Mucosa of rectum (tissue), 2 donors: ENCODE results near the gene SFMBT1.

Source experiments
- H3K27ac ChIP-seq, 2 donors: one replicate each; pipeline ENCODE4 v1.7.0; 2013; ENCODE audit warnings: inconsistent platforms in 2 of 2, low read depth in 2 of 2, low read length in 2 of 2
- H3K27me3 ChIP-seq, 2 donors: one replicate each; pipeline ENCODE4 v1.7.0; 2013; ENCODE audit warnings: low read length in 2 of 2; ENCODE audit not compliant: control insufficient read depth in 2 of 2, insufficient read depth in 2 of 2
- H3K36me3 ChIP-seq, 2 donors: one replicate each; pipeline ENCODE4 v1.7.0; 2013; ENCODE audit warnings: low read length in 2 of 2; ENCODE audit not compliant: control insufficient read depth in 2 of 2, insufficient read depth in 2 of 2
- H3K4me1 ChIP-seq, 2 donors: one replicate each; pipeline ENCODE4 v1.7.0; 2013; ENCODE audit warnings: low read length in 2 of 2, mild to moderate bottlenecking in 1 of 2; ENCODE audit not compliant: control insufficient read depth in 2 of 2, insufficient read depth in 2 of 2
- H3K4me3 ChIP-seq, 2 donors: one replicate each; pipeline ENCODE4 v1.7.0; 2013; ENCODE audit warnings: low read length in 2 of 2
- H3K9ac ChIP-seq, 2 donors: one replicate each; pipeline ENCODE4 v1.7.0; 2013; ENCODE audit warnings: low read length in 2 of 2, low read depth in 1 of 2, mild to moderate bottlenecking in 1 of 2
- H3K9me3 ChIP-seq, 2 donors: one replicate each; pipeline ENCODE4 v1.7.0; 2013; ENCODE audit warnings: low read length in 2 of 2; ENCODE audit not compliant: control insufficient read depth in 2 of 2
- donor health status: healthy.
- donor health status: Normal muscosa, but diverticular disease.

SFMBT1 gene

DNA sequence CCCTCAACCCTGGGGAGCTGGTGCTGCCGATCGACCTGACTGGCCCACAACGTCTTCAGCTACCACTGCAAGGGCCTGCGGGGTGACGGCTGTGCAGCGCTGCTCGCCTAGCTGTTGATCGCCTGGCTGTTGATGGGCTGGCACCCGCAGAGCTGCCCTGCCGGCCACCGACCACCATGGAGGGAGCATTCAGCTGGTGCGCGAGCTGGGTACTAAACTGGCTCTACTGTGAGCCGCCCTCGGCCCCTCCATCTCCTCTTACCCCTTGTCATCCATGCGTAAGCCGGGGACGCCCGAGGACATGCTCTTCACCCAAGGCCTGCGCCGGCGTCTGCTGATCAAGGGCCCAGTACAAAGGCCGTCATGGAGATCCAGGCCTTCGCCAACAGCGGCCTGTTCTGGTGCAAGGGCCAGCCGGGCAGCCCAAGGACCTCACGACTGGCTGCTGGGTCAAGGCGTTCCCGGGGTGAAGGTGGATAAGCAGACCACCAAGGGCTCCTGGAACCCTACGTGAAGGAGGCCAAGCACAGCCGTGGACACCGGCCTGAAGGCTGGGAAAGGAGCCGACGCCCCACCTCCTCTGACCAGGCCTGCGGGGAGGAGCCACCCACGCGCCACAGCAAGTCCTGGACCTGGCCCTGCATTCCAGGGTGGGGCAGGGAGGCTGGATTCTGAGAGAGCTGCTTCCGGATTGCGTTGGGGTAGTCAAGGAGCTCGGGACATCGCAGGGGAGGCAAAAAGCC is 46.9 kb downstream of the SFMBT1 start:
- H3K4me1 ChIP-seq: no peaks in the 10 kb centered on the region
- H3K9ac ChIP-seq: no peak overlapping the region
- H3K36me3 ChIP-seq: no peaks in the 10 kb centered on the region
- no peaks in the 10 kb centered on the region for H3K9me3 ChIP-seq
- no peaks in the 10 kb centered on the region for H3K27me3 ChIP-seq
- no peak overlapping the region for H3K4me3 ChIP-seq
- H3K27ac ChIP-seq: no peak overlapping the region

- Histone ChIP-seq H3K27ac (no peak overlapping the region), H3K4me1 (no peaks in the 10 kb centered on the region), H3K36me3 (no peaks in the 10 kb centered on the region), H3K9ac (no peak overlapping the region), H3K4me3 (no peak overlapping the region), H3K27me3 (no peaks in the 10 kb centered on the region), H3K9me3 (no peaks in the 10 kb centered on the region)
Measured at GRCh38 chr3:52990637-52991036, 55.2 kb downstream of the SFMBT1 start.

- H3K4me3 ChIP-seq: no peak overlapping the region
- no peaks in the 10 kb centered on the region for H3K36me3 ChIP-seq
- peaks cover 3 to 8% of the 10 kb centered on the region in 2 donors for H3K4me1 ChIP-seq
- no peak overlapping the region for H3K9ac ChIP-seq
- H3K27ac ChIP-seq: no peak overlapping the region
- H3K9me3 ChIP-seq: no peaks in the 10 kb centered on the region
- no peaks in the 10 kb centered on the region for H3K27me3 ChIP-seq
Measured at GRCh38 chr3:52986938-52987337, 58.9 kb downstream of the SFMBT1 start.

DNA sequence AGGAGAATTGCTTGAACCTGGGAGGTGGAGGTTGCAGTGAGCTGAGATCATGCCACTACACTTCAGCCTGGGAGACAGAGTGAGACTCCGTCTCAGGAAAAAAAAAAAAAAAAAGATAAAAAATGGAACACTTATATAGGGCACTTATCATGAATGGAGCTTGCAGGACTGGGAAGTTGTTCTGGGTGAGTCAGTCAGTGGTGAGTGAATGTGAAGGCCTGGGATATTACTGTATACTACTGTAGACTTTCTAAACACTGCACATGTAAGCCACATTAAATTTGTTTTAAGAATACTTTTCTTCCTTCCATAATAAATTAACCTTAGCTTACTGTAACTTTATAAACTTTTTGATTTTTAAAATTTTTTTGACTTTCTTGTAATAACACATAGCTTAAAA is 59.8 kb downstream of the SFMBT1 start:
- no peaks in the 10 kb centered on the region for H3K36me3 ChIP-seq
- no peaks in the 10 kb centered on the region for H3K27me3 ChIP-seq
- H3K27ac ChIP-seq: no peak overlapping the region
- no peak overlapping the region for H3K9ac ChIP-seq
- H3K9me3 ChIP-seq: no peaks in the 10 kb centered on the region
- H3K4me3 ChIP-seq: no peak overlapping the region
- peaks cover 3 to 8% of the 10 kb centered on the region in 2 donors for H3K4me1 ChIP-seq

DNA sequence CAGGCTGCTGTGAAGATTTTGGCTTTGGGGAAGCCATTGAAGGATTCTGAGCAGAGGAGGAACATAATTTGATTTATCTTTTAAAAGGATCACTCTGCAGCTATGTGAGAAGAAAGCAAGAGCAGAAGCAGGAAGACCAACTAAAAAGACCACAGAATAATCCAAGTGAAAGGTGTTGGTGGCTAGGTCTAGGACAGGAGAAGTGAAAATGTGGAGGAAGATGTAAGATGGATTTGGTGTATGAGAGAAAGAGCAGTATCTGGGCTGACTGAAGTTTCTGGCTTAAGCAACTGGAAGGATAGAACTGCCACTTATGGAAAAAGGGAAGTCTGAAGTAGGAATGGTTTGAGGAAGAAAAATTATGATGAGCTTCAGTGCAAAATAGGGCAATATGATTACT is 62.0 kb downstream of the SFMBT1 start:
- Histone ChIP-seq H3K27ac (peak overlapping the region; percentile 38 to 58), H3K9ac (no peak overlapping the region)

DNA sequence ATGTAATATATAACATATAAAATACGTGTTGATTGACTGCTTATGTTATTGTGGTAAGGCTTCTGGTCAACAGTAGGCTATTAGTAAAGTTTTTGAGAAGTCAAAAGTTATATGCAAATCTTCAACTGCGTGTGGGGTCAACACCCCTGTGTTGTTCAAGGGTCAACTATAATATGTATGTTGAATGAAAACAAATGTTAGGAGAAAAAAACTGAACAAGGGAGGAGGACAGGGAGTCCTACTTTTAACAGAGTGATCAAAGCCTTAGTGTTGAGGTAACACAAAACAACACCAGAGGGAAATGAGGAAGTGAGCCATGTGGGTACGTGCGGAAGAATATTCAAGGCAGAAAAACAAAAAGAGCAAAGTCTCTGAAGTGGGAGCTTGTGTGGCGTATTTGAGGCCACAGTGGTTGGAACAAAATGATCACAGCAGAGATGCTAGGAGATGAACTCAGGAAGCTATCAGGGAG is 62.5 kb downstream of the SFMBT1 start:
- Histone ChIP-seq H3K27me3 (no peaks in the 10 kb centered on the region), H3K9me3 (no peaks in the 10 kb centered on the region), H3K4me3 (no peak overlapping the region), H3K36me3 (no peaks in the 10 kb centered on the region), H3K4me1 (peaks cover 3 to 8% of the 10 kb centered on the region in 2 donors), H3K9ac (no peak overlapping the region), H3K27ac (peak overlapping the region in 1 of 2 donors; percentile 38)

More for the DNA sequence above, 62.0 kb downstream of the SFMBT1 start:
- Histone ChIP-seq H3K27me3 (no peaks in the 10 kb centered on the region), H3K4me1 (peaks cover 3 to 8% of the 10 kb centered on the region in 2 donors), H3K36me3 (no peaks in the 10 kb centered on the region), H3K4me3 (no peak overlapping the region), H3K9me3 (no peaks in the 10 kb centered on the region)

- peak overlapping the region; percentile 32 to 42 for H3K27ac ChIP-seq
- H3K9ac ChIP-seq: no peak overlapping the region
- no peaks in the 10 kb centered on the region for H3K9me3 ChIP-seq
- no peak overlapping the region for H3K4me3 ChIP-seq
- H3K36me3 ChIP-seq: no peaks in the 10 kb centered on the region
- peaks cover 3 to 8% of the 10 kb centered on the region in 2 donors for H3K4me1 ChIP-seq
- H3K27me3 ChIP-seq: no peaks in the 10 kb centered on the region
Measured at GRCh38 chr3:52982839-52983238, 63.0 kb downstream of the SFMBT1 start.

GRCh38 chr3:52979190-52979983 is 66.5 kb downstream of the SFMBT1 start:
- H3K4me1 ChIP-seq: peaks cover 3 to 8% of the 10 kb centered on the region in 2 donors
- no peaks in the 10 kb centered on the region for H3K27me3 ChIP-seq
- H3K9ac ChIP-seq: no peak overlapping the region
- no peaks in the 10 kb centered on the region for H3K36me3 ChIP-seq
- no peak overlapping the region for H3K4me3 ChIP-seq
- no peak overlapping the region for H3K27ac ChIP-seq
- H3K9me3 ChIP-seq: no peaks in the 10 kb centered on the region

DNA sequence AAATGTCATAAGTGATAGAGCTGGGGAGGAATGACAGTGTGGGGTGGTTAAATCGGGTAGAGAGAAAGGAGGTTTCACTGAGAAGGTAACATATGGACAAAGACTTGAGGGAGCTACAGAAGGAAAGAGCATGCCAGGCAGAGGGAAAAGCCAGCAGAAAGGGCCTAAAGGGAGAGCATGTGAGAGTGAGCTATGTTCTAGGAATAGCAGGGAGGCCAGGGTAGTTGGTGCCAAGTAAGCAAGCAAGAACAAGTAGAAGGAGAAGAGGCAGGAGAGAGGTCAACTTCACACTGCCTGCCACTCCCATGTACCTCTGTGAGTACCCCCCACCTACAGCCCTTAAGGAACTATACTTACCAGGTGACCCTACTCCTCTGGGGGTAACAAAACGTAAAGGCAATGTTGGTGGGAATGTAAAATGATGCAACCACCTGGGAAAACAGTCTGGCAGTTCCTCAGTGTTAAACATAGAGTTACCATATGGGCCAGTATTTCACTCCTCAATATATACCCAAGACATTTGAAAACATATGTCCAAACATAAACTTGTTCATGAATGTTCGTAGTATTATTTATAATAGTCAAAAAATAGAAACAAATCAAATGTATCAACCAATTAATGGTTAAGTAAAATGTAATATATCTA is 67.6 kb downstream of the SFMBT1 start:
- H3K4me1 ChIP-seq: peaks cover 3 to 5% of the 10 kb centered on the region in 2 donors
- no peaks in the 10 kb centered on the region for H3K36me3 ChIP-seq
- H3K27me3 ChIP-seq: no peaks in the 10 kb centered on the region
- H3K9ac ChIP-seq: no peak overlapping the region
- H3K9me3 ChIP-seq: no peaks in the 10 kb centered on the region
- no peak overlapping the region for H3K27ac ChIP-seq
- H3K4me3 ChIP-seq: no peak overlapping the region

- Histone ChIP-seq H3K9me3 (no peaks in the 10 kb centered on the region), H3K4me3 (no peak overlapping the region), H3K9ac (no peak overlapping the region), H3K4me1 (no peaks in the 10 kb centered on the region), H3K27ac (no peak overlapping the region), H3K27me3 (no peaks in the 10 kb centered on the region), H3K36me3 (peaks cover 0 to 2% of the 10 kb centered on the region in 2 donors)
Measured at GRCh38 chr3:52973806-52974205, 72.1 kb downstream of the SFMBT1 start.
